ENCODE results near the gene TPBG.

TPBG gene

GRCh38 chr6:82363428-82364086 is at the start of gene TPBG:
TSS of gene TPBG (plus strand) at chr6:82363817. CDS start at chr6:82364962, 1,145 bp downstream.
- DNase-seq, result peak in 1 of 2 experiments; percentile 7

- DNase-seq, result no peak
These were observed 41.2 kb upstream of the TPBG start for GRCh38 chr6:82322386-82322785.

GRCh38 chr6:82329766-82330165 is 33.9 kb upstream of the TPBG start:
- no peak for DNase-seq

- DNase-seq, result no peak
These were observed 33.3 kb upstream of the TPBG start for GRCh38 chr6:82330171-82330804.

GRCh38 chr6:82331031-82331773 is 32.4 kb upstream of the TPBG start:
- no peak for DNase-seq

GRCh38 chr6:82333781-82334180 is 29.8 kb upstream of the TPBG start:
- no peak for DNase-seq

- DNase-seq, result no peak
These were observed 25.8 kb upstream of the TPBG start for GRCh38 chr6:82337688-82338257.

- DNase-seq, result no peak
These were observed 15.5 kb upstream of the TPBG start for GRCh38 chr6:82348130-82348529.

GRCh38 chr6:82353848-82354247 is 9.8 kb upstream of the TPBG start:
- no peak for DNase-seq

- DNase-seq, result no peak
These were observed 3.1 kb upstream of the TPBG start for GRCh38 chr6:82360552-82360951.

GRCh38 chr6:82361631-82362030 is 2.0 kb upstream of the TPBG start:
- DNase-seq, result no peak

- no peak for DNase-seq
These were observed 1.5 kb upstream of the TPBG start for GRCh38 chr6:82362144-82362543.

GRCh38 chr6:82362878-82363427 is 664 bp upstream of the TPBG start:
- DNase-seq, result no peak

GRCh38 chr6:82364087-82365015 is 734 bp downstream of the TPBG start:
- no peak for DNase-seq

GRCh38 chr6:82365016-82365795 is 1.6 kb downstream of the TPBG start:
- no peak for DNase-seq

- DNase-seq, result no peak
These were observed 4.1 kb downstream of the TPBG start for GRCh38 chr6:82367704-82368103.

GRCh38 chr6:82370788-82371187 is 7.2 kb downstream of the TPBG start:
- no peak for DNase-seq

GRCh38 chr6:82371799-82372546 is 8.4 kb downstream of the TPBG start:
- DNase-seq, result no peak

- no peak for DNase-seq
These were observed 9.0 kb downstream of the TPBG start for GRCh38 chr6:82372656-82373055.

GRCh38 chr6:82374516-82374915 is 10.9 kb downstream of the TPBG start:
- DNase-seq, result no peak

- DNase-seq, result no peak
These were observed 13.0 kb downstream of the TPBG start for GRCh38 chr6:82376636-82377035.

Data from stimulated activated CD4-positive, alpha-beta T cell treated with anti-CD3 and anti-CD28 coated beads, Interleukin-4, amount 100 ng/mL, for 4 hours (primary cell).